Measurements from ENCODE around the gene SUSD1. TPM values are rescaled to one million over a fixed set of nuclear protein-coding genes. Genes with fewer than 3 reads are reported as not detected.

The SUSD1 gene
- total RNA-seq, 1 experiment from 2014 or later: 7.9 TPM

- no peak overlapping the region for H3K27ac ChIP-seq (ENCODE audit: low read depth, low read length)
- no peaks in the 10 kb centered on the region for H3K79me2 ChIP-seq (ENCODE audit: insufficient read depth, low read length)
- BruUV-seq (replicated peaks): no TSS peak
- no peak overlapping the region for H3K9ac ChIP-seq (ENCODE audit: low read length)
- no peaks in the 10 kb centered on the region for H3K9me2 ChIP-seq (ENCODE audit: insufficient read depth)
- H3K36me3 ChIP-seq (ENCODE audit: control insufficient read depth in 1 of 2, insufficient read depth in 2 of 2, low read length in 2 of 2): no peaks in the 10 kb centered on the region
- no peaks in the 10 kb centered on the region for H4K20me1 ChIP-seq (ENCODE audit: insufficient read depth)
- no peak overlapping the region for H3K4me2 ChIP-seq (ENCODE audit: low read length)
- ChIA-PET CTCF (no interaction called here), POLR2A (no interaction called here), RAD21 (ENCODE audit: low non-redundant PET in 1 of 2, low total read pairs in 2 of 2, uncharacterized antibody in 2 of 2, unreplicated experiment in 2 of 2) (no interaction called here)
- no peaks in the 10 kb centered on the region for H3K27me3 ChIP-seq (ENCODE audit: insufficient read depth, low read length)
- DNase-seq (ENCODE audit: low read depth, low spot score) (no peak), ATAC-seq (no peak)
- H3K4me1 ChIP-seq (ENCODE audit: control insufficient read depth in 1 of 2, insufficient read depth in 2 of 2, low read length in 2 of 2): no peaks in the 10 kb centered on the region
- intact Hi-C loops (cut with micrococcal nuclease): no loop called here
- no peaks in the 10 kb centered on the region for H3K9me3 ChIP-seq (ENCODE audit: control insufficient read depth in 1 of 2, insufficient read depth in 1 of 2, low read depth in 1 of 2, low read length in 2 of 2)
- TF ChIP-seq RAD21 (IDR thresholded peaks at IDR 0.05; ENCODE audit: low read depth): no peak
- TF ChIP-seq ZBTB33 (IDR thresholded peaks at IDR 0.05; ENCODE audit: extremely low read depth, insufficient replicate concordance, low read length): no peak
- no peak for TF ChIP-seq SP1 (IDR thresholded peaks at IDR 0.05; ENCODE audit: low read depth)
- TF ChIP-seq EGR1 (IDR thresholded peaks at IDR 0.05; ENCODE audit: low read depth): no peak
- no peak for TF ChIP-seq SRF (IDR thresholded peaks at IDR 0.05; ENCODE audit: low read depth)
- no peak for TF ChIP-seq CBX3 (IDR thresholded peaks at IDR 0.05; ENCODE audit: low read depth)
- TF ChIP-seq REST (IDR thresholded peaks at IDR 0.05; ENCODE audit: low read depth): no peak
- TF ChIP-seq JUND (IDR thresholded peaks at IDR 0.05): no peak
- TF ChIP-seq EZH2phosphoT487 (IDR thresholded peaks at IDR 0.05; ENCODE audit: borderline replicate concordance): no peak
- TF ChIP-seq TCF7L2 (IDR thresholded peaks at IDR 0.05; ENCODE audit: borderline replicate concordance, extremely low read depth, insufficient read depth, insufficient read length): no peak
- no peak for TF ChIP-seq CTCF (IDR thresholded peaks at IDR 0.05 in 2 of 3, conservative IDR thresholded peaks at IDR 0.05 in 1 of 3; ENCODE audit: borderline replicate concordance in 1 of 3, insufficient read depth in 1 of 3, low read depth in 2 of 3, low read length in 2 of 3)
- no peak for TF ChIP-seq POLR2A (IDR thresholded peaks at IDR 0.05; ENCODE audit: borderline replicate concordance, extremely low read depth, insufficient read depth, insufficient read length)
- TF ChIP-seq ZNF274 (IDR thresholded peaks at IDR 0.05; ENCODE audit: low read depth, low read length): no peak
- TF ChIP-seq MAX (IDR thresholded peaks at IDR 0.05): no peak
- no peak overlapping the region for H3K4me3 ChIP-seq (replicated peaks in 1 of 2; ENCODE audit: low read depth in 1 of 2, low read length in 2 of 2)
- H2AFZ ChIP-seq (ENCODE audit: low read depth, low read length, poor library complexity, severe bottlenecking): no peak overlapping the region
These were observed 11.6 kb upstream of the SUSD1 start for GRCh38 chr9:112186695-112187094.

All from HCT116 (cell line).